ENCODE data around the gene UBE2O. TPM values are rescaled to one million over a fixed set of nuclear protein-coding genes. Genes with fewer than 3 reads are reported as not detected.

Gene UBE2O
- total RNA-seq, 1 experiment from 2014 or later = 24.7 TPM

- DNase-seq (ENCODE audit: low read depth) = no peak
Observed at GRCh38 chr17:76388966-76389888, 63.7 kb downstream of the UBE2O start.

- no peak for DNase-seq (ENCODE audit: low read depth)
Observed at GRCh38 chr17:76386966-76387765, 65.8 kb downstream of the UBE2O start.

- DNase-seq (ENCODE audit: low read depth) = peak; percentile 87
Observed at GRCh38 chr17:76385892-76386786, 66.8 kb downstream of the UBE2O start.

GRCh38 chr17:76384987-76385891, 67.7 kb downstream of the UBE2O start:
- peak; percentile 87 for DNase-seq (ENCODE audit: low read depth)

- peak; percentile 93 for DNase-seq (ENCODE audit: low read depth)
Observed at GRCh38 chr17:76384222-76384986, 68.5 kb downstream of the UBE2O start, which contains the start of gene SPHK1. TSS of gene SPHK1 (plus strand) at chr17:76384609. CDS start at chr17:76385645, 1,036 bp downstream.

- peak; percentile 73 for DNase-seq (ENCODE audit: low read depth)
Observed at GRCh38 chr17:76383546-76384221, 69.3 kb downstream of the UBE2O start.

- DNase-seq (ENCODE audit: low read depth) = peak; percentile 86
Observed at GRCh38 chr17:76382803-76383545, 70.0 kb downstream of the UBE2O start.

GRCh38 chr17:76382351-76382802, 70.6 kb downstream of the UBE2O start:
- peak; percentile 73 for DNase-seq (ENCODE audit: low read depth)

GRCh38 chr17:76381633-76382350, 71.2 kb downstream of the UBE2O start:
- no peak for DNase-seq (ENCODE audit: low read depth)

GRCh38 chr17:76379646-76380376, 73.1 kb downstream of the UBE2O start:
- no peak for DNase-seq (ENCODE audit: low read depth)

GRCh38 chr17:76379275-76379641, 73.7 kb downstream of the UBE2O start:
- DNase-seq (ENCODE audit: low read depth) = no peak

- no peak for DNase-seq (ENCODE audit: low read depth)
Observed at GRCh38 chr17:76378548-76379274, 74.2 kb downstream of the UBE2O start.

- DNase-seq (ENCODE audit: low read depth) = no peak
Observed at GRCh38 chr17:76376318-76377133, 76.4 kb downstream of the UBE2O start.

- peak; percentile 83 for DNase-seq (ENCODE audit: low read depth)
Observed at GRCh38 chr17:76371656-76372628, 81.0 kb downstream of the UBE2O start.
